Rectal smooth muscle tissue (tissue), 1 donor: ENCODE measurements around the gene SYT13.

Experiments
- H3K27ac ChIP-seq: one replicate; pipeline ENCODE4 v1.7.0; 2013; ENCODE audit warnings: low read depth, low read length, inconsistent platforms
- H3K27me3 ChIP-seq: one replicate; pipeline ENCODE4 v1.7.0; 2013; ENCODE audit warnings: low read length; ENCODE audit not compliant: control insufficient read depth, insufficient read depth
- H3K36me3 ChIP-seq: one replicate; pipeline ENCODE4 v1.7.0; 2013; ENCODE audit warnings: low read length; ENCODE audit not compliant: control insufficient read depth, insufficient read depth
- H3K4me1 ChIP-seq: one replicate; pipeline ENCODE4 v1.7.0; 2013; ENCODE audit warnings: low read length; ENCODE audit not compliant: control insufficient read depth, insufficient read depth
- H3K4me3 ChIP-seq: one replicate; pipeline ENCODE4 v1.7.0; 2013; ENCODE audit warnings: low read length
- H3K9ac ChIP-seq: one replicate; pipeline ENCODE4 v1.7.0; 2013; ENCODE audit warnings: low read length

The SYT13 gene

GRCh38 chr11:45285930-45286632 is at the start of gene SYT13:
Gene SYT13 (minus strand): TSS chr11:45286341. CDS start chr11:45286207, 134 bp downstream.
- Histone ChIP-seq H3K36me3 (no peaks in the 10 kb centered on the region), H3K27me3 (peaks cover 18% of the 10 kb centered on the region), H3K4me3 (peak within 1 kb of the TSS; percentile 54), H3K4me1 (no peaks in the 10 kb centered on the region), H3K27ac (no peak within 1 kb of the TSS), H3K9ac (peak within 1 kb of the TSS; percentile 19)

- Histone ChIP-seq H3K9ac (no peak overlapping the region), H3K36me3 (no peaks in the 10 kb centered on the region), H3K4me3 (no peak overlapping the region), H3K27ac (no peak overlapping the region), H3K27me3 (no peaks in the 10 kb centered on the region), H3K4me1 (peaks cover 2% of the 10 kb centered on the region)
Measured at GRCh38 chr11:45335434-45335833, 49.3 kb upstream of the SYT13 start.

GRCh38 chr11:45334836-45335235 is 48.7 kb upstream of the SYT13 start:
- Histone ChIP-seq H3K4me3 (no peak overlapping the region), H3K4me1 (no peaks in the 10 kb centered on the region), H3K9ac (no peak overlapping the region), H3K27me3 (no peaks in the 10 kb centered on the region), H3K27ac (no peak overlapping the region), H3K36me3 (no peaks in the 10 kb centered on the region)

- no peaks in the 10 kb centered on the region for H3K27me3 ChIP-seq
- H3K27ac ChIP-seq = no peak overlapping the region
Measured at GRCh38 chr11:45334410-45334809, 48.3 kb upstream of the SYT13 start.

DNA sequence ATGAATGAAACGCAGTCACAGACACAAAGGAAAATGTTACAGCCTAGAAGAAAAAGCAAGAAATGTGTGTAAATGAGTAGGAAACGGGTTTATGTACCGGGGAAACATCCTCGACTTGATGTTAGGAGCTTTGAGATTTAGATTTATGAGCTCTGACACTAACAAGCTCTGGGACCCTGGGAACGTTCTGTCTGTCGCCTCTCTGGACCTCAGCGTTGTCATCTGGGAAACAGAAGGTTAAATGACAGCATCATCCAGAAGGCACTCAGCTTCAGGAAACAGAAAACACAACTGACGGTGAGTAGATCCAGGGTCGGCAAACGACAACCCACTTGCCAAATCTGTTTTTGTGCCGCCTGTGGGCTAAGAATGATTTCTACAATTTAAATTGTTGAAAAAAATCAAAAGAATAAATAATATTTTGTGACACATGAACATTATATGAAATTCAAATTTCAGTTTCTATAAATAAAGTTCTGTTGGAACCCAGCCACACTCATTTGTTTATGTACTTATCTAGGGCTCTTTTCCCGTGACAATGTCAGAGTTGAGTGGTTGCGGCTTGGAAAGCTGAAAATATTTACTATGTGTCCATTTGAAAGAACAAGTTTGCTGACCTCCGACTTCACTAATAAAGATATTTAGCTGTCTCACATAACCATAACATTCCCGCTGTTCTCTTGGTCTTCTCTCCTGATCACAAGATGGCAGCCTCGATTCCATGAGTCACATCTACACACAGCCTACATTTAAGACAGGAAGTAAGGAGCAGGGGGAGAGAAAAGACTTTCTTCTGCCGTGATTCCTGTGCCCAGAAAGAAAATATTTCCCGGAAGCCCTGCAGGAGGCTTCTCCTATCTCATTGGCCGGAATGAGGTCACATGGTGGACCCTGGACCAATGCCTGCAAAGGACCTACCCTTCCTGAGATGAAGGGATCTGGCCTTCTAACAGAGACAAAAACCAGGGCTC is 47.1 kb upstream of the SYT13 start:
- no peak overlapping the region for H3K27ac ChIP-seq
- no peak overlapping the region for H3K4me3 ChIP-seq
- H3K9ac ChIP-seq = no peak overlapping the region
- no peaks in the 10 kb centered on the region for H3K27me3 ChIP-seq
- no peaks in the 10 kb centered on the region for H3K36me3 ChIP-seq
- H3K4me1 ChIP-seq = no peaks in the 10 kb centered on the region

More at GRCh38 chr11:45334410-45334809, 48.3 kb upstream of the SYT13 start:
- Histone ChIP-seq H3K4me1 (no peaks in the 10 kb centered on the region), H3K4me3 (no peak overlapping the region), H3K36me3 (no peaks in the 10 kb centered on the region), H3K9ac (no peak overlapping the region)

DNA sequence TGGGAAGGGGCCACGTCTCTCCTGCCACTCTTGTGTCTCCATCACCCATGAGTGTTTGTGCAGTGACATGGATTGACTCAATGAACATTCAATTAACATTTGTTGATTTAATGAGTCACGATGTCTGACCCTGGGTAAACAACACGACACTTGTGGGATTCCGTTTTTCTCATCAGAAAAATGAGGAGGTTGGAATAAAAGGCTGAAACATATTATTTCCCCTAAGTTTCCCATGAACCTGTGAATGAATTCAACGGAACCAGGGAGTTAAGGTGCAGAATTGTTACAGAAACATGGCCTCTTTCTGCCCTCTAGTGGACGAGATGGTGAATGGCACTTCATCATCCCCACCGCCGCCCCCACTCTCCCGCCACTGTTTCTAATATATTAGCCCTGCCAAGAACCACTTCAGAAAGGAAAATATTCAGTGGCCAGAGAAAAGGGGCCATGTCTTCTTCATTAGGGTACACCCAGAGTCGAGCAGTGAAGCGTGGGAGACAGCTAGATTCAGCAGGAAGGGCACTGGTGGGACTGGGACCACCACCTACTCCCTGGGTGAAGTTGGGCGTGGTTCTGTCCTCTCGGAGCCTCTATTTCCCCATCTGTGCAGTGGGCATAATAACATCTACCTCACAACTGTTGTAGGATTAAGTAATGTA is 46.3 kb upstream of the SYT13 start:
- Histone ChIP-seq H3K36me3 (no peaks in the 10 kb centered on the region), H3K4me1 (no peaks in the 10 kb centered on the region), H3K27ac (no peak overlapping the region), H3K27me3 (no peaks in the 10 kb centered on the region), H3K9ac (no peak overlapping the region), H3K4me3 (no peak overlapping the region)

GRCh38 chr11:45331839-45332238 is 45.7 kb upstream of the SYT13 start:
- Histone ChIP-seq H3K27me3 (no peaks in the 10 kb centered on the region), H3K4me3 (no peak overlapping the region), H3K4me1 (no peaks in the 10 kb centered on the region), H3K36me3 (no peaks in the 10 kb centered on the region), H3K27ac (no peak overlapping the region), H3K9ac (no peak overlapping the region)

DNA sequence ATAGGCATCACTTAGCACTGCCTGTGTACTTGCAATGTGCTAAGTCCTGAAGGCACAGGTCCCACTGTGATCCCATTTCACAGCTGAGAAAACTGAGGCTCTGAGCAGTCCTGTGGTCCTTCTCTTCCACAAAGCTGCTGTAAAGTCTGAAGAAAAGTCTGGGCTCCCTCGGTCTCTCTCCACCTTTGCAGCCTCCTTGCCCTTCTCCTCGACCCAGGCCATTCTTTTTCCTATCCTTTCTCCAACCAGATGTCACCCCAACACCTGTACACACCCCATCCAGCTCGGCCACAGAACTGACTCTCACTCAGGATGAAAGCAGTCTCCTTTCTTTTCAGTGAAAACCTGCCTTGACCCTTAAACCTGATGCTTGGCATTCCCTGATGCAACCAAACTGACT is 42.6 kb upstream of the SYT13 start:
- Histone ChIP-seq H3K27me3 (no peaks in the 10 kb centered on the region), H3K4me3 (no peak overlapping the region), H3K27ac (no peak overlapping the region), H3K9ac (no peak overlapping the region), H3K36me3 (no peaks in the 10 kb centered on the region), H3K4me1 (no peaks in the 10 kb centered on the region)

DNA sequence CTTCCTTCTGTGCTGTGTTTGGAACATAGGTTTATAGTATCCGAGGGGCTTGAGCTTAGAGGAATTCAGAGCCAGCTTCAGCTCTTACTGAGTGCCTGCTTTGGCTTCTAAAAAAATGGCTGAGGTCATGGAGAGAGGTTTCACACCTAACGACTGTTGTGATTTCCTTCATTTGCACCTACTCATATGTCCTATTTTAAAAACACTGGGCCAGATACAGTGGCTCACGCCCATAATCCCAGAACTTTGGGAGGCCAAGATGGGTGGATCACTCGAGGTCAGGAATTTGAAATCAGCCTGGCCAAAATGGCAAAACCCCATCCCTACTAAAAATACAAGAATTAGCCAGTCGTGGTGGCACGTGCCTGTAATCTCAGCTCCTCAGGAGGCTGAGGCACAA is 38.3 kb upstream of the SYT13 start:
- Histone ChIP-seq H3K4me1 (no peaks in the 10 kb centered on the region), H3K9ac (no peak overlapping the region), H3K27ac (no peak overlapping the region), H3K36me3 (no peaks in the 10 kb centered on the region), H3K27me3 (no peaks in the 10 kb centered on the region), H3K4me3 (no peak overlapping the region)

- Histone ChIP-seq H3K27ac (no peak overlapping the region), H3K36me3 (no peaks in the 10 kb centered on the region), H3K4me3 (no peak overlapping the region), H3K9ac (no peak overlapping the region), H3K27me3 (no peaks in the 10 kb centered on the region), H3K4me1 (no peaks in the 10 kb centered on the region)
Measured at GRCh38 chr11:45323601-45324249, 37.6 kb upstream of the SYT13 start.

GRCh38 chr11:45322891-45323600 is 36.9 kb upstream of the SYT13 start:
- Histone ChIP-seq H3K27ac (no peak overlapping the region), H3K36me3 (no peaks in the 10 kb centered on the region), H3K4me3 (no peak overlapping the region), H3K4me1 (no peaks in the 10 kb centered on the region), H3K27me3 (no peaks in the 10 kb centered on the region), H3K9ac (no peak overlapping the region)
